ENCODE measurements around the gene S100A12. TPM values are rescaled to one million over a fixed set of nuclear protein-coding genes. Genes with fewer than 3 reads are reported as not detected.
"Not testable (repeated sequence)": the region's sequence is repeated elsewhere in the genome, so short reads cannot be mapped to it uniquely, and the experiment has no call there.

The S100A12 gene
- total and polyA plus RNA-seq, 11 donors: 1.2 to 9.1 (median 4.7) TPM; not detected in 1

- DNase-seq (no peak), ATAC-seq (no peak)
- intact Hi-C loops (cut with DNase I): no loop called here
- H3K27ac ChIP-seq: no peak overlapping the region
- no peak overlapping the region for H3K4me3 ChIP-seq
- H3K36me3 ChIP-seq: no peaks in the 10 kb centered on the region
- H3K9me3 ChIP-seq: peaks cover 0 to 5% (median 0%) of the 10 kb centered on the region in 12 donors
- H3K4me1 ChIP-seq: no peaks in the 10 kb centered on the region
- no peak for TF ChIP-seq CTCF (IDR thresholded peaks at IDR 0.05)
- TF ChIP-seq POLR2A (IDR thresholded peaks at IDR 0.05): no peak
- H3K27me3 ChIP-seq: peaks cover 0 to 14% (median 0%) of the 10 kb centered on the region in 9 donors
- 71 to 80% (median 73%) methylated on average over 12 of the region's 12 CpGs for WGBS, 4 donors
These were observed 41.9 kb upstream of the S100A12 start for GRCh38 chr1:153417136-153417888.

- H3K36me3 ChIP-seq: no peaks in the 10 kb centered on the region
- ATAC-seq (no peak), DNase-seq (no peak)
- no peak within 1 kb of the TSS for H3K27ac ChIP-seq
- H3K9me3 ChIP-seq: peaks cover 0 to 5% (median 0%) of the 10 kb centered on the region in 12 donors
- TF ChIP-seq POLR2A (IDR thresholded peaks at IDR 0.05): no peak
- no peak for TF ChIP-seq CTCF (IDR thresholded peaks at IDR 0.05)
- intact Hi-C loops (cut with DNase I): no loop called here
- WGBS, 4 donors: 65 to 74% (median 69%) methylated on average over 6 of the region's 6 CpGs
- no peak within 1 kb of the TSS for H3K4me3 ChIP-seq
- peaks cover 0 to 14% (median 0%) of the 10 kb centered on the region in 9 donors for H3K27me3 ChIP-seq
- no peaks in the 10 kb centered on the region for H3K4me1 ChIP-seq
These were observed 40.6 kb upstream of the S100A12 start, which contains the start of gene S100A7A for GRCh38 chr1:153415850-153416570. TSS of gene S100A7A (plus strand) at chr1:153416520. CDS start at chr1:153418083, 1,563 bp downstream.

- H3K27ac ChIP-seq; H3K4me3 ChIP-seq; H3K4me1 ChIP-seq; ATAC-seq; H3K36me3 ChIP-seq; DNase-seq; H3K9me3 ChIP-seq; intact Hi-C loops (cut with DNase I): not testable (repeated sequence)
- peaks cover 0 to 11% (median 0%) of the 10 kb centered on the region in 9 donors for H3K27me3 ChIP-seq
These were observed 38.5 kb upstream of the S100A12 start for GRCh38 chr1:153413961-153414360.

- H3K27me3 ChIP-seq: peaks cover 0 to 26% (median 3%) of the 10 kb centered on the region in 9 donors
- H3K27ac ChIP-seq, H3K9me3 ChIP-seq, ATAC-seq, DNase-seq, H3K4me1 ChIP-seq, H3K36me3 ChIP-seq, H3K4me3 ChIP-seq: not testable (repeated sequence)
- intact Hi-C loops (cut with DNase I): loop anchor here in 1 of 10 donors (10.0 kb wide), 1 partner anchor 52 kb away; the partner anchor contains the start of gene S100A9
- 52 to 69% (median 60%) methylated on average over 11 of the region's 11 CpGs for WGBS, 4 donors
These were observed 31.9 kb upstream of the S100A12 start for GRCh38 chr1:153407274-153407673.

- intact Hi-C loops (cut with DNase I): loop anchor here in 1 of 10 donors (10.0 kb wide), 1 partner anchor 51 kb away; the partner anchor contains the start of gene S100A9
- not testable (repeated sequence) for H3K27ac ChIP-seq, ATAC-seq, H3K36me3 ChIP-seq, H3K4me3 ChIP-seq, H3K4me1 ChIP-seq, H3K9me3 ChIP-seq, DNase-seq
- peaks cover 0 to 26% (median 3%) of the 10 kb centered on the region in 9 donors for H3K27me3 ChIP-seq
- 71 to 81% (median 76%) methylated on average over 6 of the region's 6 CpGs for WGBS, 4 donors
These were observed 30.6 kb upstream of the S100A12 start for GRCh38 chr1:153405825-153406599.

Data from heart left ventricle (tissue), 16 donors.